ENCODE data around the gene PNPLA3. TPM values are rescaled to one million over a fixed set of nuclear protein-coding genes. Genes with fewer than 3 reads are reported as not detected.
"Not testable (repeated sequence)": the region's sequence is repeated elsewhere in the genome, so short reads cannot be mapped to it uniquely, and the experiment has no call there.

The PNPLA3 gene
- polyA plus RNA-seq, 3 donors, result 1.1 to 1.8 (median 1.4) TPM

GRCh38 chr22:43889201-43889859 lies 34.3 kb upstream of the PNPLA3 start:
- DNase-seq (ENCODE audit: low read depth in 3 of 3, low spot score in 2 of 3), result no peak

GRCh38 chr22:43889860-43890253 lies 33.7 kb upstream of the PNPLA3 start:
- no peak for DNase-seq (ENCODE audit: low read depth in 3 of 3, low spot score in 2 of 3)

- no peak for DNase-seq (ENCODE audit: low read depth in 3 of 3, low spot score in 2 of 3)
Measured at GRCh38 chr22:43890901-43891331, 32.7 kb upstream of the PNPLA3 start.

- DNase-seq (ENCODE audit: low read depth in 3 of 3, low spot score in 2 of 3), result no peak
Measured at GRCh38 chr22:43891360-43892182, 32.0 kb upstream of the PNPLA3 start, which contains the start of gene PNPLA5. Gene PNPLA5 (minus strand): TSS chr22:43892013. CDS start chr22:43891880, 133 bp downstream.

GRCh38 chr22:43892183-43892894 lies 31.3 kb upstream of the PNPLA3 start:
- no peak for DNase-seq (ENCODE audit: low read depth in 3 of 3, low spot score in 2 of 3)

GRCh38 chr22:43893266-43893665 lies 30.3 kb upstream of the PNPLA3 start:
- DNase-seq (ENCODE audit: low read depth in 3 of 3, low spot score in 2 of 3), result no peak

- DNase-seq (ENCODE audit: low read depth in 3 of 3, low spot score in 2 of 3), result no peak
Measured at GRCh38 chr22:43894122-43894521, 29.5 kb upstream of the PNPLA3 start.

- DNase-seq (ENCODE audit: low read depth in 3 of 3, low spot score in 2 of 3), result no peak
Measured at GRCh38 chr22:43895986-43896645, 27.5 kb upstream of the PNPLA3 start.

- no peak for DNase-seq (ENCODE audit: low read depth in 3 of 3, low spot score in 2 of 3)
Measured at GRCh38 chr22:43897751-43898261, 25.8 kb upstream of the PNPLA3 start.

- DNase-seq (ENCODE audit: low read depth in 3 of 3, low spot score in 2 of 3), result no peak
Measured at GRCh38 chr22:43900206-43900605, 23.4 kb upstream of the PNPLA3 start.

- DNase-seq (ENCODE audit: low read depth in 3 of 3, low spot score in 2 of 3), result no peak
Measured at GRCh38 chr22:43901976-43902643, 21.5 kb upstream of the PNPLA3 start.

- DNase-seq (ENCODE audit: low read depth in 3 of 3, low spot score in 2 of 3), result not testable (repeated sequence)
Measured at GRCh38 chr22:43903033-43903432, 20.6 kb upstream of the PNPLA3 start.

- DNase-seq (ENCODE audit: low read depth in 3 of 3, low spot score in 2 of 3), result not testable (repeated sequence)
Measured at GRCh38 chr22:43904412-43904811, 19.2 kb upstream of the PNPLA3 start.

GRCh38 chr22:43905681-43906080 lies 17.9 kb upstream of the PNPLA3 start:
- DNase-seq (ENCODE audit: low read depth in 3 of 3, low spot score in 2 of 3), result no peak

GRCh38 chr22:43909708-43910107 lies 13.9 kb upstream of the PNPLA3 start:
- no peak for DNase-seq (ENCODE audit: low read depth in 3 of 3, low spot score in 2 of 3)

- DNase-seq (ENCODE audit: low read depth in 3 of 3, low spot score in 2 of 3), result no peak
Measured at GRCh38 chr22:43910178-43910695, 13.4 kb upstream of the PNPLA3 start.

- DNase-seq (ENCODE audit: low read depth in 3 of 3, low spot score in 2 of 3), result no peak
Measured at GRCh38 chr22:43911351-43911750, 12.3 kb upstream of the PNPLA3 start.

GRCh38 chr22:43917521-43917920 lies 6.1 kb upstream of the PNPLA3 start:
- no peak for DNase-seq (ENCODE audit: low read depth in 3 of 3, low spot score in 2 of 3)

- DNase-seq (ENCODE audit: low read depth in 3 of 3, low spot score in 2 of 3), result no peak
Measured at GRCh38 chr22:43919106-43919973, 4.3 kb upstream of the PNPLA3 start.
